Upper lobe of left lung (tissue), 6 donors: ENCODE measurements around the gene MTCL3.
A peak's percentile ranks its signal among the peaks of the same experiment; 100 is the strongest.

Source experiments
- ATAC-seq, 2 donors: fragments of 200-7000 bp; cut with Tn5 transposase; one replicate each; pipeline ENCODE4 v1.9.1; 2022; ENCODE audit warnings: mild to moderate bottlenecking in 2 of 2, moderate library complexity in 2 of 2; ENCODE audit not compliant: low FRiP score in 2 of 2
- DNase-seq, 2 donors: peaks; one replicate each; pipeline ENCODE4 v3.0.0-alpha.2; 2019 to 2020
- H3K27ac ChIP-seq, 4 donors: fragments of 200-600 bp; sonication (generic); one replicate each; pipeline ENCODE4 v1.5.1; 2016 to 2019
- H3K27me3 ChIP-seq, 4 donors: fragments of 200-600 bp; sonication (generic); one replicate each; pipeline ENCODE4 v1.5.1; 2017 to 2019
- H3K36me3 ChIP-seq, 4 donors: fragments of 200-600 bp; sonication (generic); one replicate each; pipeline ENCODE4 v1.5.1; 2016 to 2019
- H3K4me1 ChIP-seq, 4 donors: fragments of 200-600 bp; sonication (generic); one replicate each; pipeline ENCODE4 v1.5.1; 2018 to 2019
- H3K4me3 ChIP-seq, 4 donors: fragments of 200-600 bp; sonication (generic); one replicate each; pipeline ENCODE4 v1.5.1; 2017 to 2019; ENCODE audit warnings: mild to moderate bottlenecking in 2 of 4, moderate library complexity in 1 of 4
- H3K9me3 ChIP-seq, 4 donors: fragments of 200-600 bp; sonication (generic); one replicate each; pipeline ENCODE4 v1.5.1; 2018 to 2019
- EP300 ChIP-seq, 4 donors: sonication (generic); formaldehyde crosslinking; IDR thresholded peaks; one replicate each; pipeline ENCODE4 v1.5.1; 2017; ENCODE audit warnings: antibody characterized with exemption in 4 of 4, control low read depth in 2 of 4
- POLR2A ChIP-seq, 4 donors: fragments of 450-650 bp; IDR thresholded peaks; one replicate each; pipeline ENCODE4 v1.5.1; 2016 to 2017; ENCODE audit warnings: antibody characterized with exemption in 4 of 4, mild to moderate bottlenecking in 2 of 4
- POLR2AphosphoS5 ChIP-seq, 2 donors: sonication (generic); formaldehyde crosslinking; IDR thresholded peaks; one replicate each; pipeline ENCODE4 v1.5.1; 2017; ENCODE audit warnings: antibody characterized with exemption in 2 of 2
- whole genome bisulfite sequencing, 2 donors: methylation state at CpG; one replicate each; pipeline ENCODE4 v1.1.5; 2017 to 2018; 5-methylcytosine and 5-hydroxymethylcytosine counted together
- TF ChIP-seq, protein P1 (sequence below), 6 experiments: fragments of 450-650 bp in 4 of 6; fragments of 200-600 bp in 2 of 6; sonication (generic) in 2 of 6; IDR thresholded peaks; one replicate each; pipeline ENCODE4 v1.5.1; 2016 to 2019; ENCODE audit warnings: antibody characterized with exemption in 6 of 6
- donor health status: DM: no; HTN: no; CAD: no; lungs with moderate emphysema.
- donor health status: DM: no; HTN: yes; CAD: no; lungs with severe emphysema.

MTCL3 gene

DNA sequence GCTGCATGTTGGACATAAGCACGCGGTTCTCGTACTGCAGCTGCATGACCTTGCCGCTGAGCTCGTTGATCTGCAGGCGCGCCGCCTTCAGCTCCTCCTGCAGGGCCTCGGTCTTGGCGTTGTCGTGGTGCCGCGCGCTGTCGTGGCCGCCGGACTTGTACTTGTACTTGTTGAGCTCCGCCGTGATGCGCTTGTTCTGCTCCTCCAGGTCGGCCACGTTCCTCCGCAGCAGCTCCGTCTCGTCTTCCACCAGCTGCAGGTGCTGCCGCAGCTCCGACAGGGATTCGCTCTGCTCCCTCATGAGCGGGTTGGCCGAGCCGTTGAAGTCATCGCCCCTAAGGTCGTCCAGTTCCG, 43.3 kb downstream of the MTCL3 start:
- Histone ChIP-seq H3K36me3 (peaks cover 0 to 2% (median 0%) of the 10 kb centered on the region in 4 donors), H3K4me1 (peaks cover 0 to 4% (median 2%) of the 10 kb centered on the region in 4 donors), H3K27me3 (no peaks in the 10 kb centered on the region), H3K9me3 (no peaks in the 10 kb centered on the region), H3K4me3 (no peak overlapping the region), H3K27ac (no peak overlapping the region)
- ATAC-seq = no peak
- DNase-seq = no peak
- 83 to 98% methylated on average over 34 of the region's 34 CpGs for WGBS, 2 donors
- TF ChIP-seq EP300 (IDR thresholded peaks at IDR 0.05) (no peak), POLR2AphosphoS5 (IDR thresholded peaks at IDR 0.05) (no peak), POLR2A (IDR thresholded peaks at IDR 0.05) (no peak)
- TF ChIP-seq, protein P1, sequence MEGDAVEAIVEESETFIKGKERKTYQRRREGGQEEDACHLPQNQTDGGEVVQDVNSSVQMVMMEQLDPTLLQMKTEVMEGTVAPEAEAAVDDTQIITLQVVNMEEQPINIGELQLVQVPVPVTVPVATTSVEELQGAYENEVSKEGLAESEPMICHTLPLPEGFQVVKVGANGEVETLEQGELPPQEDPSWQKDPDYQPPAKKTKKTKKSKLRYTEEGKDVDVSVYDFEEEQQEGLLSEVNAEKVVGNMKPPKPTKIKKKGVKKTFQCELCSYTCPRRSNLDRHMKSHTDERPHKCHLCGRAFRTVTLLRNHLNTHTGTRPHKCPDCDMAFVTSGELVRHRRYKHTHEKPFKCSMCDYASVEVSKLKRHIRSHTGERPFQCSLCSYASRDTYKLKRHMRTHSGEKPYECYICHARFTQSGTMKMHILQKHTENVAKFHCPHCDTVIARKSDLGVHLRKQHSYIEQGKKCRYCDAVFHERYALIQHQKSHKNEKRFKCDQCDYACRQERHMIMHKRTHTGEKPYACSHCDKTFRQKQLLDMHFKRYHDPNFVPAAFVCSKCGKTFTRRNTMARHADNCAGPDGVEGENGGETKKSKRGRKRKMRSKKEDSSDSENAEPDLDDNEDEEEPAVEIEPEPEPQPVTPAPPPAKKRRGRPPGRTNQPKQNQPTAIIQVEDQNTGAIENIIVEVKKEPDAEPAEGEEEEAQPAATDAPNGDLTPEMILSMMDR (IDR thresholded peaks at IDR 0.05) = no peak

- no peaks in the 10 kb centered on the region for H3K9me3 ChIP-seq
- H3K27me3 ChIP-seq = no peaks in the 10 kb centered on the region
- no peak overlapping the region for H3K4me3 ChIP-seq
- TF ChIP-seq EP300 (IDR thresholded peaks at IDR 0.05) (no peak), POLR2AphosphoS5 (IDR thresholded peaks at IDR 0.05) (no peak), POLR2A (IDR thresholded peaks at IDR 0.05) (no peak)
- TF ChIP-seq, protein P1 (IDR thresholded peaks at IDR 0.05) = no peak
- H3K27ac ChIP-seq = no peak overlapping the region
- H3K36me3 ChIP-seq = peaks cover 0 to 2% (median 0%) of the 10 kb centered on the region in 4 donors
- peak in 1 of 2 donors; percentile 17 for ATAC-seq
- WGBS, 2 donors = 94 to 98% methylated on average over 73 to 87 of the region's 87 CpGs
- DNase-seq = peak in 1 of 2 donors; percentile 83
- H3K4me1 ChIP-seq = peaks cover 0 to 4% (median 2%) of the 10 kb centered on the region in 4 donors
Observed at GRCh38 chr6:127475135-127475822, 43.9 kb downstream of the MTCL3 start.

DNA sequence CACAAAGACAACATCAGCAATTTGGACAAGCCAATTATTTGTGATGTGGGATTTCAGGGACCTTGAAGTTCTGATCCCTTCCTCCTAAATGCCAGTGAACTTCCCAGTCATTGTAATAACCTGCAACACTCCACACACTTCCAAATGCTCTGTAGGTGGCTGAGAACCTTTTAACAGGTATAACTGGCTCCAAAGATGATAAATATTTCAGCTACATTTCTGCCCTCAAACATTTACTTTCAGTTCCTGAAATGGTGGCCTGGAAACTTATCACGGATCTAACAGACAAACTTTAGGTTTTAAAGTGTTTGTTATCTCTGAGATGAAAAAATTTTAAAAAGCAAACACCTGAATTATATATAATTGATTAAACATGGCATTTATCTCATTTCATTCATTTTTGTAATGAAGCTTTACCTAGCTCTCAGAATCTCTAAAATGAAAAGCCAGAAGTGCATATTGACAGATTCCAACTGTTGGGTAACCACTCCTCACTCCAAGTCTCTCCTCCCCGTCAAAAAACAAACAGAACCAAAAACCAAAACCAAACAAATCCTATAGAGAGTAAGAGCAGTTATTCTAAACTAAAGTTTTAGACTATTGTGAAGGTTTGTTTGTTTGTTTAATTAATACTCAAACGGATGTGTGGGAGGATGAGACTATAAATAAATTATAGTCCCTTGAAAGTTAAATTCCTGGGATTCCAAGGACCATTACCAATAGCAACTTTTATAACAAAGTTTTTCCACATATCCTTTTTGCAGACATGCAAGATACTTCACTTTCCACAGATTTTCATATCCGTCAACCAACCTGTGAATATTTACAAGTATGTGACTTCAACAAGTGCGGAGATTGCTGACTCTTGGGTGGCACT, 47.5 kb downstream of the MTCL3 start:
- DNase-seq (no peak), ATAC-seq (no peak)
- no peak for TF ChIP-seq EP300 (IDR thresholded peaks at IDR 0.05)
- TF ChIP-seq, protein P1 (IDR thresholded peaks at IDR 0.05) = no peak
- no peak for TF ChIP-seq POLR2A (IDR thresholded peaks at IDR 0.05)
- no peak for TF ChIP-seq POLR2AphosphoS5 (IDR thresholded peaks at IDR 0.05)
- Histone ChIP-seq H3K4me3 (no peak overlapping the region), H3K9me3 (no peaks in the 10 kb centered on the region), H3K27ac (no peak overlapping the region), H3K27me3 (no peaks in the 10 kb centered on the region), H3K36me3 (peaks cover 0 to 2% (median 0%) of the 10 kb centered on the region in 4 donors), H3K4me1 (peaks cover 0 to 4% (median 2%) of the 10 kb centered on the region in 4 donors)
- WGBS, 2 donors = 48 to 51% methylated on average over 5 of the region's 5 CpGs

DNA sequence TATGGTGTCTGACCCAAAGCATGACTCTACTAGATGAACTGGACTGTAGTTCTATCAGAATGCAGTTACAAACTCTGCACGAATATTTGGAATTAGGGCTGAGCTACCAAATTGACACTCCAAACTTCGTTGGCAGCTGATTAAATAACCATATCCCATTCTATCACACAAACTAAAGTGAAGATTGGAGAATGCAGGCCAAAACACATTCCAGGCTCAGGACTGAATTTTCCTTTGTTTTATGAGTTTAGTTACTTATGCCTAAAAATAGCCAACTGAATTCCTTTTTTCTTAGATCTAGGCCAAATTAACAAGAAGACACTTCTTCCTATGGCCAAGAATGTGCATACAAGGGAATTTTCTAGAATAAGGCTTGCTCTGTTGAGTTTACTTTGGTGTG, 50.2 kb downstream of the MTCL3 start:
- DNase-seq (no peak), ATAC-seq (no peak)
- no peak overlapping the region for H3K27ac ChIP-seq
- no peaks in the 10 kb centered on the region for H3K27me3 ChIP-seq
- no peak overlapping the region for H3K4me3 ChIP-seq
- H3K4me1 ChIP-seq = peaks cover 4 to 10% (median 6%) of the 10 kb centered on the region in 4 donors
- WGBS, 2 donors = 72 to 76% methylated on average over 2 of the region's 2 CpGs
- no peaks in the 10 kb centered on the region for H3K9me3 ChIP-seq
- TF ChIP-seq EP300 (IDR thresholded peaks at IDR 0.05) (no peak), POLR2AphosphoS5 (IDR thresholded peaks at IDR 0.05) (no peak), POLR2A (IDR thresholded peaks at IDR 0.05) (no peak)
- TF ChIP-seq, protein P1 (IDR thresholded peaks at IDR 0.05) = no peak
- H3K36me3 ChIP-seq = no peaks in the 10 kb centered on the region
